Mammary epithelial cell (primary cell): ENCODE results near the gene AK6.

Experiments used
- CTCF ChIP-seq, 2 donors: IDR thresholded peaks in 1 of 2; conservative IDR thresholded peaks in 1 of 2; 2 replicates each; pipeline ENCODE4 v1.5.1; 2011 to 2012; ENCODE audit warnings: inconsistent platforms in 2 of 2, low read length in 2 of 2, mild to moderate bottlenecking in 2 of 2, control low read depth in 1 of 2, low read depth in 1 of 2; ENCODE audit not compliant: insufficient read depth in 1 of 2; ENCODE audit errors: extremely low read depth in 1 of 2
- EZH2 ChIP-seq: IDR thresholded peaks from 2 replicates; pipeline ENCODE4 v1.6.1; 2012; ENCODE audit warnings: low read length, inconsistent platforms, borderline replicate concordance

- TF ChIP-seq CTCF (conservative IDR thresholded peaks at IDR 0.05 in 1 of 2, IDR thresholded peaks at IDR 0.05 in 1 of 2; ENCODE audit: extremely low read depth in 1 of 2, insufficient read depth in 1 of 2, low read depth in 1 of 2, low read length in 2 of 2) (no peak), EZH2 (no peak)
Measured at GRCh38 chr5:69329905-69330489, 39.3 kb downstream of the AK6 start.
